HepG2 (cell line): ENCODE measurements around the gene PSMC2. TPM values are rescaled to one million over a fixed set of nuclear protein-coding genes. Genes with fewer than 3 reads are reported as not detected.

ENCODE experiments used
- CREM ChIP-seq, 2 experiments: sonication (generic) in 1 of 2; formaldehyde crosslinking in 1 of 2; IDR thresholded peaks; 2 replicates each; pipeline versions ENCODE4 v1.4.0 to v1.6.1; 2016 to 2020; ENCODE audit warnings: antibody characterized with exemption in 1 of 2, mild to moderate bottlenecking in 1 of 2, missing genetic modification reagents in 1 of 2
- EP300 ChIP-seq, 3 experiments: sonication (generic) in 1 of 3; formaldehyde crosslinking in 1 of 3; IDR thresholded peaks; 2 replicates each; pipeline versions ENCODE4 v1.5.1 to v1.6.1; 2011 to 2020; ENCODE audit warnings: low read depth in 2 of 3, low read length in 2 of 3, borderline replicate concordance in 1 of 3, improper control_type of control experiment in 1 of 3, mild to moderate bottlenecking in 1 of 3, missing genetic modification reagents in 1 of 3, moderate library complexity in 1 of 3
- GFI1 ChIP-seq: sonication (generic); formaldehyde crosslinking; IDR thresholded peaks from 2 replicates; pipeline ENCODE4 v1.5.0; 2020; ENCODE audit warnings: missing genetic modification reagents, mild to moderate bottlenecking, borderline replicate concordance
- HDAC1 ChIP-seq: sonication (generic); formaldehyde crosslinking; IDR thresholded peaks from 2 replicates; pipeline ENCODE4 v1.5.1; 2020; ENCODE audit warnings: mild to moderate bottlenecking, missing genetic modification reagents
- HMGXB3 ChIP-seq: sonication (generic); formaldehyde crosslinking; IDR thresholded peaks from 2 replicates; pipeline ENCODE4 v1.4.0; 2020; ENCODE audit warnings: missing genetic modification reagents, borderline replicate concordance
- MLLT10 ChIP-seq: sonication (generic); formaldehyde crosslinking; IDR thresholded peaks from 2 replicates; pipeline ENCODE4 v1.4.0; 2020; ENCODE audit warnings: missing genetic modification reagents
- MYC ChIP-seq: sonication (generic); formaldehyde crosslinking; IDR thresholded peaks from 2 replicates; pipeline ENCODE4 v1.9.0; 2021; ENCODE audit warnings: missing genetic modification reagents, borderline replicate concordance
- ZBTB38 ChIP-seq: sonication (generic); formaldehyde crosslinking; IDR thresholded peaks from 2 replicates; pipeline ENCODE4 v1.5.1; 2020; ENCODE audit warnings: mild to moderate bottlenecking, missing genetic modification reagents
- ZNF619 ChIP-seq: sonication (generic); formaldehyde crosslinking; IDR thresholded peaks from 2 replicates; pipeline ENCODE4 v1.4.0; 2020; ENCODE audit warnings: mild to moderate bottlenecking, missing genetic modification reagents
- ZNF747 ChIP-seq: sonication (generic); formaldehyde crosslinking; IDR thresholded peaks from 2 replicates; pipeline ENCODE4 v1.8.1; 2023; ENCODE audit warnings: missing genetic modification reagents, mild to moderate bottlenecking, borderline replicate concordance
- ZNF749 ChIP-seq: sonication (generic); formaldehyde crosslinking; IDR thresholded peaks from 2 replicates; pipeline ENCODE4 v1.8.0; 2022; ENCODE audit warnings: mild to moderate bottlenecking, missing genetic modification reagents, moderate library complexity, borderline replicate concordance
- ZNF780A ChIP-seq: sonication (generic); formaldehyde crosslinking; IDR thresholded peaks from 2 replicates; pipeline ENCODE4 v1.8.0; 2022; ENCODE audit warnings: mild to moderate bottlenecking, missing genetic modification reagents, moderate library complexity
- ZSCAN12 ChIP-seq: sonication (generic); formaldehyde crosslinking; IDR thresholded peaks from 2 replicates; pipeline ENCODE4 v1.9.0; 2021; ENCODE audit warnings: mild to moderate bottlenecking, missing genetic modification reagents
- polyA plus RNA-seq, 8 experiments: library from polyadenylated mRNA; depleted of rRNA in 3 of 8; stranded (reverse) in 7 of 8; unstranded in 1 of 8; fragments of >200 nt; fragmentation: Illumina TruSeq in 4 of 8; extraction: Trizol in 4 of 8; gene quantifications; 2 replicates each; pipeline versions ENCODE4 v1.2.1 to v1.2.3, GENCODE V29; 2011 to 2016; ENCODE audit warnings: low read depth in 4 of 8, missing spikeins in 1 of 8, mixed read lengths in 1 of 8; ENCODE audit not compliant: insufficient read depth in 1 of 8
- total RNA-seq, 5 experiments: library from RNA; depleted of rRNA; stranded (reverse); fragments of >200 nt; fragmentation: Illumina TruSeq; extraction: Trizol; gene quantifications; 2 replicates each; pipeline ENCODE4 v1.2.3, GENCODE V29; 2016; ENCODE audit warnings: low read depth in 1 of 5
- TF ChIP-seq, protein P1 (sequence below): sonication (generic); formaldehyde crosslinking; IDR thresholded peaks from 2 replicates; pipeline ENCODE4 v1.5.1; 2020; ENCODE audit warnings: mild to moderate bottlenecking, missing genetic modification reagents, borderline replicate concordance
- TF ChIP-seq, protein P2 (sequence below): sonication (generic); formaldehyde crosslinking; IDR thresholded peaks from 2 replicates; pipeline ENCODE4 v1.4.0; 2020; ENCODE audit warnings: missing genetic modification reagents
- TF ChIP-seq, protein P3 (sequence below): conservative IDR thresholded peaks from 2 replicates; pipeline ENCODE4 v1.6.1; 2018; ENCODE audit warnings: missing genetic modification reagents
- TF ChIP-seq, protein P4 (sequence below): IDR thresholded peaks from 2 replicates; pipeline ENCODE4 v1.6.1; 2016

Gene PSMC2
- total and polyA plus RNA-seq, 2 of the 13 experiments (the other 11 are each of a cell fraction or from before 2014, with no cell fraction given): 89.9 to 181 TPM

DNA sequence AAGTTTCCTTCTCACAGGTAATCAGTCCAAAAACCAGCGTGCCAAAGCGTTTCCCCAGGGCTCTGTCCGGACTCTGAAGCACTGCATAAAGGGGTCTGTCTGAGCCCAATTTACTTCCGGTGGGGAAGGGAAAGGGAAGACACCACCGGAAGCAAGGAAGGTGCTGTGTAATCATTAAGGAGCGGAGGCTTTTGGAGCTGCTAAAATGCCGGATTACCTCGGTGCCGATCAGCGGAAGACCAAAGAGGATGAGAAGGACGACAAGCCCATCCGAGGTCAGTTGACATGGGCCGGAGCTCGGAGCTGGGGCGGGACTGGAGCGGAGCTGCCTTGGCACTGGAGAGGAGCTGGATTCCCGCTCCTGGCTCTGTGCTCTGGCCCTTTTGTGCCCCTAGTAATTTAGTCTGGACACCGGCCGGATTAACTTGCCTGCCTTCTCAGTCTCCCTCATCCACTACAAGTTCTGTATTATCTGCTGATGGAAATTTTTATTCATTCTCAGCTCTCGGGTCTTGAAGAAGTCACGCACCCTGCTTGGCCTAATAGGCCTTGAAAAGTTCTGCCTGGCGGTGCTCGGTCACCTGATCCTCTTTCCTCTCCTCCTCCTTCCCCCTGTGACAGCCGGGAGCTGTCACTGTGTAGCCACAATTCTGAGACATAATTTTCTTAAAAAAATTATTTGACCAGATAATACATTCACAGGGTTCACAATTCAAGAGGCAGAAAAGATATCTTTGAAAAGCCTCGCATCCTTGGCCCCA lies at the start of gene PSMC2 (continued):
- TF ChIP-seq HMGXB3: peak; percentile 71
- TF ChIP-seq GFI1 (CRISPR knock-in tag): 0 out of 2 replicates have a peak, but pooled peaks have one; percentile 29
- TF ChIP-seq, protein P1, sequence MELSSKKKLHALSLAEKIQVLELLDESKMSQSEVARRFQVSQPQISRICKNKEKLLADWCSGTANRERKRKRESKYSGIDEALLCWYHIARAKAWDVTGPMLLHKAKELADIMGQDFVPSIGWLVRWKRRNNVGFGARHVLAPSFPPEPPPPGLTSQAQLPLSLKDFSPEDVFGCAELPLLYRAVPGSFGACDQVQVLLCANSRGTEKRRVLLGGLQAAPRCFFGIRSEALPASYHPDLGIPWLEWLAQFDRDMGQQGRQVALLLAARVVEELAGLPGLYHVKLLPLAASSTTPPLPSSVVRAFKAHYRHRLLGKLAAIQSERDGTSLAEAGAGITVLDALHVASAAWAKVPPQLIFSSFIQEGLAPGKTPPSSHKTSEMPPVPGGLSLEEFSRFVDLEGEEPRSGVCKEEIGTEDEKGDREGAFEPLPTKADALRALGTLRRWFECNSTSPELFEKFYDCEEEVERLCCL (CRISPR knock-in tag): no peak
- 0 out of 2 replicates have a peak, but pooled peaks have one; percentile 59 for TF ChIP-seq MYC
- TF ChIP-seq ZNF747 (CRISPR knock-in tag): peak; percentile 76; the same call in 1 of the 2 replicates
- TF ChIP-seq MLLT10: no peak
- no peak for TF ChIP-seq ZNF619
- TF ChIP-seq, protein P2, sequence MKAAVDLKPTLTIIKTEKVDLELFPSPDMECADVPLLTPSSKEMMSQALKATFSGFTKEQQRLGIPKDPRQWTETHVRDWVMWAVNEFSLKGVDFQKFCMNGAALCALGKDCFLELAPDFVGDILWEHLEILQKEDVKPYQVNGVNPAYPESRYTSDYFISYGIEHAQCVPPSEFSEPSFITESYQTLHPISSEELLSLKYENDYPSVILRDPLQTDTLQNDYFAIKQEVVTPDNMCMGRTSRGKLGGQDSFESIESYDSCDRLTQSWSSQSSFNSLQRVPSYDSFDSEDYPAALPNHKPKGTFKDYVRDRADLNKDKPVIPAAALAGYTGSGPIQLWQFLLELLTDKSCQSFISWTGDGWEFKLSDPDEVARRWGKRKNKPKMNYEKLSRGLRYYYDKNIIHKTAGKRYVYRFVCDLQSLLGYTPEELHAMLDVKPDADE (CRISPR knock-in tag): no peak
- TF ChIP-seq, protein P3, sequence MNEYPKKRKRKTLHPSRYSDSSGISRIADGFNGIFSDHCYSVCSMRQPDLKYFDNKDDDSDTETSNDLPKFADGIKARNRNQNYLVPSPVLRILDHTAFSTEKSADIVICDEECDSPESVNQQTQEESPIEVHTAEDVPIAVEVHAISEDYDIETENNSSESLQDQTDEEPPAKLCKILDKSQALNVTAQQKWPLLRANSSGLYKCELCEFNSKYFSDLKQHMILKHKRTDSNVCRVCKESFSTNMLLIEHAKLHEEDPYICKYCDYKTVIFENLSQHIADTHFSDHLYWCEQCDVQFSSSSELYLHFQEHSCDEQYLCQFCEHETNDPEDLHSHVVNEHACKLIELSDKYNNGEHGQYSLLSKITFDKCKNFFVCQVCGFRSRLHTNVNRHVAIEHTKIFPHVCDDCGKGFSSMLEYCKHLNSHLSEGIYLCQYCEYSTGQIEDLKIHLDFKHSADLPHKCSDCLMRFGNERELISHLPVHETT (CRISPR knock-in tag): no peak; the same call in 1 of the 2 replicates
- peak; percentile 67 for TF ChIP-seq CREM (IDR thresholded peaks at IDR 0.05)
- TF ChIP-seq CREM (CRISPR knock-in tag; IDR thresholded peaks at IDR 0.05): no peak
- peak; percentile 47; the same call in 1 of the 2 replicates for TF ChIP-seq ZBTB38 (CRISPR knock-in tag)
- TF ChIP-seq, protein P4, sequence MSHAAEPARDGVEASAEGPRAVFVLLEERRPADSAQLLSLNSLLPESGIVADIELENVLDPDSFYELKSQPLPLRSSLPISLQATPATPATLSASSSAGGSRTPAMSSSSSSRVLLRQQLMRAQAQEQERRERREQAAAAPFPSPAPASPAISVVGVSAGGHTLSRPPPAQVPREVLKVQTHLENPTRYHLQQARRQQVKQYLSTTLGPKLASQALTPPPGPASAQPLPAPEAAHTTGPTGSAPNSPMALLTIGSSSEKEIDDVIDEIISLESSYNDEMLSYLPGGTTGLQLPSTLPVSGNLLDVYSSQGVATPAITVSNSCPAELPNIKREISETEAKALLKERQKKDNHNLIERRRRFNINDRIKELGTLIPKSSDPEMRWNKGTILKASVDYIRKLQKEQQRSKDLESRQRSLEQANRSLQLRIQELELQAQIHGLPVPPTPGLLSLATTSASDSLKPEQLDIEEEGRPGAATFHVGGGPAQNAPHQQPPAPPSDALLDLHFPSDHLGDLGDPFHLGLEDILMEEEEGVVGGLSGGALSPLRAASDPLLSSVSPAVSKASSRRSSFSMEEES: no peak; the same call in 1 of the 2 replicates
- no peak for TF ChIP-seq ZNF780A (CRISPR knock-in tag)
- no peak for TF ChIP-seq ZSCAN12
- TF ChIP-seq EP300 (IDR thresholded peaks at IDR 0.05; ENCODE audit: low read depth in 2 of 2, low read length in 2 of 2): no peak
- TF ChIP-seq EP300 (CRISPR knock-in tag; IDR thresholded peaks at IDR 0.05; ENCODE audit: borderline replicate concordance): peak; percentile 27; the same call in 1 of the 2 replicates
- TF ChIP-seq HDAC1 (CRISPR knock-in tag): peak; percentile 91
- no peak for TF ChIP-seq ZNF749 (CRISPR knock-in tag)
